Stimulated activated CD4-positive, alpha-beta T cell treated with anti-CD3 and anti-CD28 coated beads, Interleukin-2, amount 100 ng/mL, for 4 hours (primary cell): Measurements from ENCODE around the gene NHLRC4.

Source experiments
- DNase-seq: peaks from one replicate; pipeline ENCODE4 v3.0.0-alpha.2; 2020; ENCODE audit warnings: low read depth

Gene NHLRC4

GRCh38 chr16:582614-583331 is 16.0 kb downstream of the NHLRC4 start:
- no peak for DNase-seq

GRCh38 chr16:583470-583814 is 16.6 kb downstream of the NHLRC4 start:
- no peak for DNase-seq

GRCh38 chr16:583815-584591 is 17.2 kb downstream of the NHLRC4 start:
- no peak for DNase-seq

- no peak for DNase-seq
These were observed 18.5 kb downstream of the NHLRC4 start for GRCh38 chr16:585351-585750.

GRCh38 chr16:586047-586644 is 19.3 kb downstream of the NHLRC4 start:
- no peak for DNase-seq

- no peak for DNase-seq
These were observed 20.1 kb downstream of the NHLRC4 start for GRCh38 chr16:586645-587590.

- DNase-seq, result no peak
These were observed 21.8 kb downstream of the NHLRC4 start for GRCh38 chr16:588639-588888.

GRCh38 chr16:588889-589657 is 22.3 kb downstream of the NHLRC4 start:
- peak; percentile 95 for DNase-seq

GRCh38 chr16:589658-590187 is 22.9 kb downstream of the NHLRC4 start, which contains the start of gene RAB40C:
Gene RAB40C, plus strand, starts transcription at chr16:590066. Its CDS starts 226 bp downstream, at chr16:590292.
- DNase-seq, result peak; percentile 99

GRCh38 chr16:590188-590814 is 23.5 kb downstream of the NHLRC4 start:
- DNase-seq, result no peak

GRCh38 chr16:590815-591200 is 24.0 kb downstream of the NHLRC4 start:
- no peak for DNase-seq

- DNase-seq, result no peak
These were observed 24.4 kb downstream of the NHLRC4 start for GRCh38 chr16:591231-591630.

- DNase-seq, result no peak
These were observed 25.2 kb downstream of the NHLRC4 start for GRCh38 chr16:591892-592517.

GRCh38 chr16:592518-593306 is 25.9 kb downstream of the NHLRC4 start:
- DNase-seq, result no peak

GRCh38 chr16:593406-593805 is 26.6 kb downstream of the NHLRC4 start:
- DNase-seq, result no peak

GRCh38 chr16:593807-594206 is 27.0 kb downstream of the NHLRC4 start:
- no peak for DNase-seq

GRCh38 chr16:595094-595528 is 28.3 kb downstream of the NHLRC4 start:
- no peak for DNase-seq

- no peak for DNase-seq
These were observed 29.3 kb downstream of the NHLRC4 start for GRCh38 chr16:595942-596735.

GRCh38 chr16:596736-597060 is 29.9 kb downstream of the NHLRC4 start:
- DNase-seq, result no peak
